CD4-positive, alpha-beta T cell (primary cell): ENCODE measurements around the gene NCF4. TPM values are rescaled to one million over a fixed set of nuclear protein-coding genes. Genes with fewer than 3 reads are reported as not detected.

Experiments
- ATAC-seq: fragments of 200-7000 bp; cut with Tn5 transposase; one replicate; pipeline ENCODE4 v1.10.0; 2022; ENCODE audit warnings: mild to moderate bottlenecking; ENCODE audit not compliant: poor library complexity
- CTCF ChIA-PET: fragments of 350-600 bp; sonication (Branson Sonifier 250); formaldehyde crosslinking; loops from one replicate; lab custom pipeline; 2021; ENCODE audit warnings: antibody characterized with exemption, inconsistent platforms; lab: Charles Lee
- POLR2A ChIA-PET: fragments of 350-600 bp; sonication (Branson Sonifier 250); formaldehyde crosslinking; loops from one replicate; lab custom pipeline; 2021; ENCODE audit warnings: antibody characterized with exemption, inconsistent platforms; lab: Charles Lee
- DNase-seq, 14 experiments: peaks; one replicate each; pipeline ENCODE4 v3.0.0-alpha.2; 2013 to 2020; ENCODE audit warnings: mixed read lengths in 2 of 14
- H3K27ac ChIP-seq, 2 donors: one replicate each; pipeline versions ENCODE4 v1.5.1 to v1.7.0; 2013; ENCODE audit warnings: low read length in 2 of 2, low read depth in 1 of 2, mild to moderate bottlenecking in 1 of 2
- H3K27me3 ChIP-seq, 2 experiments: 1 replicate in 1 of 2; 2 replicates in 1 of 2; pipeline versions ENCODE4 v1.6.1 to v1.7.0; 2013; ENCODE audit warnings: low read length in 2 of 2, control low read depth in 1 of 2, mild to moderate bottlenecking in 1 of 2, moderate library complexity in 1 of 2; ENCODE audit not compliant: insufficient read depth in 2 of 2, control insufficient read depth in 1 of 2
- H3K36me3 ChIP-seq: one replicate; pipeline ENCODE4 v1.6.1; 2013; ENCODE audit warnings: low read length, control low read depth; ENCODE audit not compliant: insufficient read depth
- H3K4me1 ChIP-seq: one replicate; pipeline ENCODE4 v1.6.1; 2013; ENCODE audit warnings: low read length, control low read depth; ENCODE audit not compliant: insufficient read depth
- H3K4me3 ChIP-seq: one replicate; pipeline ENCODE4 v1.5.1; 2013; ENCODE audit warnings: mild to moderate bottlenecking, low read length, moderate library complexity
- H3K9me3 ChIP-seq, 2 experiments: 1 replicate in 1 of 2; 2 replicates in 1 of 2; pipeline versions ENCODE4 v1.6.1 to v1.7.0; 2013; ENCODE audit warnings: low read length in 2 of 2, mild to moderate bottlenecking in 2 of 2, control low read depth in 1 of 2, moderate library complexity in 1 of 2; ENCODE audit not compliant: control insufficient read depth in 1 of 2, insufficient read depth in 1 of 2
- H3K27ac Mint-ChIP-seq: one replicate; pipeline ENCODE4 v1.8.0; 2020; ENCODE audit warnings: mixed read lengths
- H3K27me3 Mint-ChIP-seq: one replicate; pipeline ENCODE4 v1.8.0; 2021; ENCODE audit warnings: mixed read lengths
- H3K36me3 Mint-ChIP-seq: one replicate; pipeline ENCODE4 v1.8.0; 2021; ENCODE audit warnings: low read depth, mixed read lengths
- H3K4me1 Mint-ChIP-seq: one replicate; pipeline ENCODE4 v1.8.0; 2021; ENCODE audit warnings: low read depth, mixed read lengths
- H3K4me3 Mint-ChIP-seq: one replicate; pipeline ENCODE4 v1.8.0; 2020; ENCODE audit warnings: mild to moderate bottlenecking, mixed read lengths
- H3K9me3 Mint-ChIP-seq: one replicate; pipeline ENCODE4 v1.8.0; 2020; ENCODE audit warnings: mixed read lengths
- CTCF ChIP-seq: fragments of 200-600 bp; IDR thresholded peaks from one replicate; pipeline ENCODE4 v1.8.0; 2022; ENCODE audit warnings: antibody characterized with exemption, mild to moderate bottlenecking
- intact Hi-C, 2 experiments: fragments of 100-400 bp; cut with DNase I in 1 of 2; cut with micrococcal nuclease in 1 of 2; formaldehyde crosslinking; loops; one replicate each; pipeline versions ENCODE4 v1.15.1 to v1.9.0; 2023 to 2025; cut with DNase I, micrococcal nuclease
- total RNA-seq, 174 experiments: library from RNA in 2 of 174; stranded (reverse) in 2 of 174; gene quantifications; one replicate each; pipeline ENCODE4 v1.2.3 and lab custom pipeline; 2021 to 2026

Gene NCF4
- total RNA-seq, 2 experiments from 2014 or later, result 7.7 to 8.0 TPM

- intact Hi-C loops, result no loop called here
- Histone ChIP-seq H3K36me3 (no peaks in the 10 kb centered on the region), H3K9me3 (peaks cover 0 to 5% of the 10 kb centered on the region in 2 experiments), H3K27me3 (peaks cover 10 to 13% of the 10 kb centered on the region in 2 experiments), H3K27ac (no peak overlapping the region), H3K4me1 (no peaks in the 10 kb centered on the region), H3K4me3 (no peak overlapping the region)
- ChIA-PET POLR2A (no interaction called here), CTCF (interaction anchor here (1.5 kb wide), 1 partner anchor 10 kb away, joined by 7 read pairs; no protein-coding TSS in a partner anchor)
- no peak for ATAC-seq
- peaks cover 3% of the 10 kb centered on the region for H3K9me3 Mint-ChIP-seq
- TF ChIP-seq CTCF, result no peak
- H3K4me1 Mint-ChIP-seq, result peaks cover 4% of the 10 kb centered on the region
- no peak overlapping the region for H3K27ac Mint-ChIP-seq
- no peaks in the 10 kb centered on the region for H3K36me3 Mint-ChIP-seq
- H3K4me3 Mint-ChIP-seq, result no peak overlapping the region
- no peak for DNase-seq
- peaks cover 37% of the 10 kb centered on the region for H3K27me3 Mint-ChIP-seq
Measured at GRCh38 chr22:36846949-36847348, 13.9 kb upstream of the NCF4 start.

GRCh38 chr22:36850056-36850455, 10.8 kb upstream of the NCF4 start:
- H3K4me1 Mint-ChIP-seq, result peaks cover 13% of the 10 kb centered on the region
- no peaks in the 10 kb centered on the region for H3K9me3 Mint-ChIP-seq

GRCh38 chr22:36850682-36851081, 10.1 kb upstream of the NCF4 start:
- Histone ChIP-seq H3K9me3 (peaks cover 0 to 5% of the 10 kb centered on the region in 2 experiments), H3K4me1 (peaks cover 11% of the 10 kb centered on the region), H3K27me3 (peaks cover 7 to 10% of the 10 kb centered on the region in 2 experiments), H3K27ac (no peak overlapping the region), H3K4me3 (no peak overlapping the region), H3K36me3 (no peaks in the 10 kb centered on the region)
- ATAC-seq, result no peak
- Mint-ChIP-seq H3K9me3 (no peaks in the 10 kb centered on the region), H3K36me3 (no peaks in the 10 kb centered on the region), H3K27me3 (peaks cover 12% of the 10 kb centered on the region), H3K4me1 (peaks cover 13% of the 10 kb centered on the region), H3K27ac (no peak overlapping the region), H3K4me3 (no peak overlapping the region)
- ChIA-PET CTCF (no interaction called here), POLR2A (no interaction called here)
- no peak for TF ChIP-seq CTCF
- DNase-seq, result no peak
- intact Hi-C loops, result loop anchor here in 1 of 2 experiments (10.0 kb wide), 1 partner anchor 344 kb away; no protein-coding TSS in a partner anchor

More at GRCh38 chr22:36850056-36850455, 10.8 kb upstream of the NCF4 start:
- H3K4me1 ChIP-seq, result peaks cover 11% of the 10 kb centered on the region
- peaks cover 0 to 5% of the 10 kb centered on the region in 2 experiments for H3K9me3 ChIP-seq
- H3K27ac ChIP-seq, result no peak overlapping the region
- CTCF ChIA-PET, result no interaction called here
- H3K36me3 Mint-ChIP-seq, result no peaks in the 10 kb centered on the region
- no peak overlapping the region for H3K27ac Mint-ChIP-seq
- no peak for ATAC-seq
- no peak overlapping the region for H3K4me3 ChIP-seq
- no peak overlapping the region for H3K4me3 Mint-ChIP-seq
- no peaks in the 10 kb centered on the region for H3K36me3 ChIP-seq
- DNase-seq, result no peak
- H3K27me3 Mint-ChIP-seq, result peaks cover 18% of the 10 kb centered on the region
- POLR2A ChIA-PET, result no interaction called here
- intact Hi-C loops, result loop anchor here in 1 of 2 experiments (10.0 kb wide), 1 partner anchor 345 kb away; no protein-coding TSS in a partner anchor
- H3K27me3 ChIP-seq, result peaks cover 7 to 10% of the 10 kb centered on the region in 2 experiments
- no peak for TF ChIP-seq CTCF
